Osteoblast (primary cell): ENCODE measurements around the gene ID3. TPM values are rescaled to one million over a fixed set of nuclear protein-coding genes. Genes with fewer than 3 reads are reported as not detected.
"Not testable (repeated sequence)": the region's sequence is repeated elsewhere in the genome, so short reads cannot be mapped to it uniquely, and the experiment has no call there.

Experiments used
- DNase-seq: peaks from one replicate; pipeline ENCODE4 v3.0.0; 2011; ENCODE audit warnings: low spot score, mixed read lengths; ENCODE audit not compliant: insufficient read length; ENCODE audit errors: missing footprints
- H2AFZ ChIP-seq: 2 replicates; pipeline ENCODE4 v1.6.0; 2011; ENCODE audit warnings: mild to moderate bottlenecking, low read length
- H3K27ac ChIP-seq: 2 replicates; pipeline ENCODE4 v1.5.1; 2011; ENCODE audit warnings: mild to moderate bottlenecking, low read depth, low read length, moderate library complexity
- H3K27me3 ChIP-seq: 2 replicates; pipeline ENCODE4 v1.6.0; 2012; ENCODE audit warnings: mild to moderate bottlenecking, control low read depth, inconsistent platforms, low read length, moderate library complexity; ENCODE audit not compliant: insufficient read depth
- H3K36me3 ChIP-seq: 2 replicates; pipeline ENCODE4 v1.5.1; 2011; ENCODE audit warnings: mild to moderate bottlenecking, low read length, control low read depth, moderate library complexity; ENCODE audit not compliant: insufficient read depth
- H3K4me1 ChIP-seq: 2 replicates; pipeline ENCODE4 v1.5.1; 2011; ENCODE audit warnings: mild to moderate bottlenecking, low read length, control low read depth, moderate library complexity; ENCODE audit not compliant: insufficient read depth
- H3K4me2 ChIP-seq: 2 replicates; pipeline ENCODE4 v1.6.0; 2011; ENCODE audit warnings: mild to moderate bottlenecking, low read length; ENCODE audit not compliant: insufficient read depth
- H3K4me3 ChIP-seq: fragments of 200-600 bp; sonication (generic); 3 replicates; pipeline ENCODE4 v1.5.1; 2012; ENCODE audit warnings: mild to moderate bottlenecking, low read length, inconsistent platforms; ENCODE audit not compliant: insufficient read depth
- H3K79me2 ChIP-seq: 2 replicates; pipeline ENCODE4 v1.6.0; 2012; ENCODE audit warnings: mild to moderate bottlenecking, low read length, control low read depth, inconsistent platforms; ENCODE audit not compliant: insufficient read depth
- H3K9me3 ChIP-seq: 2 replicates; pipeline ENCODE4 v1.5.1; 2011; ENCODE audit warnings: low read depth, low read length, control low read depth
- H4K20me1 ChIP-seq: 2 replicates; pipeline ENCODE4 v1.6.0; 2012; ENCODE audit warnings: mild to moderate bottlenecking, low read length, control low read depth; ENCODE audit not compliant: insufficient read depth
- CTCF ChIP-seq: IDR thresholded peaks from 2 replicates; pipeline ENCODE4 v1.5.1; 2011; ENCODE audit warnings: mild to moderate bottlenecking, low read depth, low read length, moderate library complexity; ENCODE audit errors: extremely low read depth
- total RNA-seq: library from RNA; depleted of rRNA; stranded (reverse); fragments of >200 nt; gene quantifications from 2 replicates; pipeline ENCODE4 v1.2.3, GENCODE V29; 2012

ID3 gene
- total RNA-seq, 1 donor, result 240 TPM

GRCh38 chr1:23588749-23589548, 29.6 kb upstream of the ID3 start:
- Histone ChIP-seq H3K27ac (no peak overlapping the region), H3K4me3 (no peak overlapping the region), H3K79me2 (no peaks in the 10 kb centered on the region), H3K9me3 (no peaks in the 10 kb centered on the region), H3K4me1 (peaks cover 14% of the 10 kb centered on the region), H3K4me2 (no peak overlapping the region), H3K27me3 (no peaks in the 10 kb centered on the region), H4K20me1 (no peaks in the 10 kb centered on the region), H2AFZ (no peak overlapping the region), H3K36me3 (no peaks in the 10 kb centered on the region)
- no peak for DNase-seq
- no peak for TF ChIP-seq CTCF

GRCh38 chr1:23585321-23586022, 26.2 kb upstream of the ID3 start:
- no peak for TF ChIP-seq CTCF
- H3K36me3 ChIP-seq, result no peaks in the 10 kb centered on the region
- H4K20me1 ChIP-seq, result no peaks in the 10 kb centered on the region
- H3K4me1 ChIP-seq, result peaks cover 10% of the 10 kb centered on the region
- no peaks in the 10 kb centered on the region for H3K27me3 ChIP-seq
- DNase-seq, result peak; percentile 94
- peak overlapping the region; percentile 94 for H3K27ac ChIP-seq
- peak overlapping the region; percentile 52 for H3K4me2 ChIP-seq
- no peaks in the 10 kb centered on the region for H3K9me3 ChIP-seq
- H2AFZ ChIP-seq, result no peak overlapping the region
- no peaks in the 10 kb centered on the region for H3K79me2 ChIP-seq
- H3K4me3 ChIP-seq, result no peak overlapping the region

- not testable (repeated sequence) for H4K20me1 ChIP-seq, H3K4me2 ChIP-seq, H3K4me3 ChIP-seq, H3K27ac ChIP-seq, H3K79me2 ChIP-seq, H3K27me3 ChIP-seq, H2AFZ ChIP-seq, DNase-seq, H3K36me3 ChIP-seq, H3K9me3 ChIP-seq
- peaks cover 13% of the 10 kb centered on the region for H3K4me1 ChIP-seq
These were observed 24.4 kb upstream of the ID3 start for GRCh38 chr1:23583727-23584126.

- Histone ChIP-seq H3K4me3 (no peak overlapping the region), H3K4me1 (peaks cover 22% of the 10 kb centered on the region), H3K27me3 (no peaks in the 10 kb centered on the region), H3K79me2 (no peaks in the 10 kb centered on the region), H3K4me2 (no peak overlapping the region), H2AFZ (no peak overlapping the region), H3K9me3 (no peaks in the 10 kb centered on the region), H3K27ac (no peak overlapping the region), H4K20me1 (no peaks in the 10 kb centered on the region), H3K36me3 (no peaks in the 10 kb centered on the region)
- no peak for TF ChIP-seq CTCF
- DNase-seq, result no peak
These were observed 23.5 kb upstream of the ID3 start for GRCh38 chr1:23582820-23583219.
